ENCODE results near the gene PTCD1. TPM values are rescaled to one million over a fixed set of nuclear protein-coding genes. Genes with fewer than 3 reads are reported as not detected.
A peak's percentile ranks its signal among the peaks of the same experiment; 100 is the strongest.

Gene PTCD1
- total and polyA plus RNA-seq, 3 donors from 2014 or later: 6.1 to 14.4 (median 13.6) TPM

DNA sequence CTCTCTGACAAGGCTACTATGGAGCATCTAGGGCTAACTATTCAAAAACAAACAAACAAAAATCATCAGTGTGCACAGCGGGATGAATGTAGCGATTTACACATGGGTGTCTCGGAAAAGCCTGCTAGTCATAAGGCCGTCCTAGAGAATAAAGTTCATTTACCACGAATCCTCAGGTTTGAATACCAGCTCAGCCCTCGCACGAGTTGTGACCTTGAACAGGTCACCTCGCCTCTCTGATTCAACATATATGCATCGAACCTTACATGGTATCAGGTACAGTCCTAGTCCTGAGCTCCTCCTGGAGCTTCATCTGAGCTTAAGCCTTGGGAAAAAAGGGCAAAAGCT lies 26.8 kb upstream of the PTCD1 start:
- H3K36me3 ChIP-seq (ENCODE audit: low read depth, missing control alignments): no peaks in the 10 kb centered on the region
- peak overlapping the region; percentile 73 to 85 for H3K27ac ChIP-seq
- whole genome bisulfite sequencing, 2 donors: 2 to 5% methylated on average over 9 of the region's 9 CpGs
- peaks cover 14% of the 10 kb centered on the region for H3K4me1 ChIP-seq
- intact Hi-C loops (cut with DNase I; ENCODE audit: low total_unique reads): no loop called here
- no peak for DNase-seq
- peak overlapping the region; percentile 80 to 93 for H3K4me3 ChIP-seq
- no peaks in the 10 kb centered on the region for H3K27me3 ChIP-seq
- no peaks in the 10 kb centered on the region for H3K9me3 ChIP-seq
- TF ChIP-seq CTCF (IDR thresholded peaks at IDR 0.05): no peak
- TF ChIP-seq POLR2A (IDR thresholded peaks at IDR 0.05): no peak

GRCh38 chr7:99461221-99461620 lies 22.6 kb upstream of the PTCD1 start:
- no peaks in the 10 kb centered on the region for H3K27me3 ChIP-seq
- H3K4me1 ChIP-seq: peaks cover 14% of the 10 kb centered on the region
- no peaks in the 10 kb centered on the region for H3K36me3 ChIP-seq (ENCODE audit: low read depth, missing control alignments)
- TF ChIP-seq POLR2A (IDR thresholded peaks at IDR 0.05) (no peak), CTCF (IDR thresholded peaks at IDR 0.05) (peak in 1 of 3 experiments; percentile 5)
- intact Hi-C loops (cut with DNase I; ENCODE audit: low total_unique reads): no loop called here
- no peak for DNase-seq
- WGBS, 2 donors: 88 to 95% methylated on average over 2 of the region's 2 CpGs
- no peak overlapping the region for H3K4me3 ChIP-seq
- no peaks in the 10 kb centered on the region for H3K9me3 ChIP-seq
- H3K27ac ChIP-seq: no peak overlapping the region

GRCh38 chr7:99460651-99461050 lies 22.1 kb upstream of the PTCD1 start:
- Histone ChIP-seq H3K27ac (no peak overlapping the region), H3K9me3 (no peaks in the 10 kb centered on the region), H3K4me1 (peaks cover 14% of the 10 kb centered on the region), H3K36me3 (ENCODE audit: low read depth, missing control alignments) (no peaks in the 10 kb centered on the region), H3K4me3 (no peak overlapping the region), H3K27me3 (no peaks in the 10 kb centered on the region)
- intact Hi-C loops (cut with DNase I; ENCODE audit: low total_unique reads): no loop called here
- no peak for DNase-seq
- 83 to 85% methylated on average over 11 of the region's 11 CpGs for WGBS, 2 donors
- TF ChIP-seq CTCF (IDR thresholded peaks at IDR 0.05) (no peak), POLR2A (IDR thresholded peaks at IDR 0.05) (no peak)

DNA sequence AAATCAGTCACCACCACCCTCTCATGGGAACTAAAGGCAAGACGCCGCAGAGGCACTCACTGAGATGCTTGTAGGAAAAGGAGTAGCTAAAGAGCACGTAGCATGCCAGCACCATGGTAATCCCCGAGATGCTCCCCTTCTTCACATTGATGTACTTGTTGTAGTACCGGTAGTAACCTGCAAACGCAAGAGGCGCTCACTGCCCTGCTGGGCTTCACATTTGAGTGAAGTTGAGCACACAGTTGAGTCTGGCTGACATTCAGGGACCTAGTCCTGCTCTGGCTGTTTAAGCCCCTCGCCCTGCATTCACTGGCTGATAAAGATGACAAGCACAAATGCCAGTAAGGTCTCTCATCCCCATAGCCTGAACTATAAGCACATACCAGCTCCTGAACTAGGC lies 20.5 kb upstream of the PTCD1 start:
- TF ChIP-seq CTCF (IDR thresholded peaks at IDR 0.05): no peak
- no peak for TF ChIP-seq POLR2A (IDR thresholded peaks at IDR 0.05)
- Histone ChIP-seq H3K36me3 (ENCODE audit: low read depth, missing control alignments) (no peaks in the 10 kb centered on the region), H3K27ac (no peak overlapping the region), H3K4me3 (no peak overlapping the region), H3K4me1 (peaks cover 11% of the 10 kb centered on the region), H3K27me3 (no peaks in the 10 kb centered on the region), H3K9me3 (no peaks in the 10 kb centered on the region)
- WGBS, 2 donors: 89 to 96% methylated on average over 8 of the region's 8 CpGs
- intact Hi-C loops (cut with DNase I; ENCODE audit: low total_unique reads): no loop called here
- no peak for DNase-seq

GRCh38 chr7:99457650-99458493 lies 19.3 kb upstream of the PTCD1 start:
- intact Hi-C loops (cut with DNase I; ENCODE audit: low total_unique reads): no loop called here
- Histone ChIP-seq H3K9me3 (no peaks in the 10 kb centered on the region), H3K4me1 (peaks cover 17% of the 10 kb centered on the region), H3K27me3 (no peaks in the 10 kb centered on the region), H3K4me3 (no peak overlapping the region), H3K36me3 (ENCODE audit: low read depth, missing control alignments) (no peaks in the 10 kb centered on the region), H3K27ac (no peak overlapping the region)
- 72 to 76% methylated on average over 14 to 26 of the region's 26 CpGs for WGBS, 2 donors
- TF ChIP-seq POLR2A (IDR thresholded peaks at IDR 0.05) (no peak), CTCF (IDR thresholded peaks at IDR 0.05) (no peak)
- no peak for DNase-seq

Measured in testis (tissue), 3 donors.